H9 (cell line): ENCODE measurements around the gene SLC12A9. TPM values are rescaled to one million over a fixed set of nuclear protein-coding genes. Genes with fewer than 3 reads are reported as not detected.

Experiments used
- DNase-seq: peaks from one replicate; pipeline ENCODE4 v3.0.0-alpha.2; 2017
- H2AFZ ChIP-seq: one replicate; pipeline ENCODE4 v1.6.1; 2013; ENCODE audit warnings: mild to moderate bottlenecking, low read length, control low read depth, moderate library complexity
- H2AK5ac ChIP-seq: 2 replicates; pipeline ENCODE4 v1.6.1; 2013; ENCODE audit warnings: low read length, control low read depth, mixed read lengths; ENCODE audit not compliant: insufficient read length
- H2BK120ac ChIP-seq: one replicate; pipeline ENCODE4 v1.6.1; 2013; ENCODE audit warnings: low read depth, mild to moderate bottlenecking, low read length, control low read depth, inconsistent platforms; ENCODE audit not compliant: poor library complexity, severe bottlenecking
- H2BK12ac ChIP-seq: 2 replicates; pipeline ENCODE4 v1.6.1; 2013; ENCODE audit warnings: low read length, control low read depth, mixed read lengths, low read depth; ENCODE audit not compliant: insufficient read length
- H2BK15ac ChIP-seq: 2 replicates; pipeline ENCODE4 v1.6.1; 2013; ENCODE audit warnings: low read depth, low read length, control low read depth
- H2BK20ac ChIP-seq: one replicate; pipeline ENCODE4 v1.6.1; 2013; ENCODE audit warnings: low read depth, mild to moderate bottlenecking, low read length, control low read depth, inconsistent platforms; ENCODE audit not compliant: poor library complexity, severe bottlenecking
- H2BK5ac ChIP-seq: 2 replicates; pipeline ENCODE4 v1.6.1; 2013; ENCODE audit warnings: low read length, control low read depth, mixed read lengths; ENCODE audit not compliant: insufficient read length
- H3K14ac ChIP-seq: 2 replicates; pipeline ENCODE4 v1.6.1; 2013; ENCODE audit warnings: low read length, control low read depth; ENCODE audit not compliant: insufficient read depth
- H3K18ac ChIP-seq: 2 replicates; pipeline ENCODE4 v1.6.1; 2013; ENCODE audit warnings: low read depth, mild to moderate bottlenecking, mixed read lengths, low read length, control low read depth; ENCODE audit not compliant: insufficient read length
- H3K23ac ChIP-seq: 2 replicates; pipeline ENCODE4 v1.6.1; 2013; ENCODE audit warnings: low read length, control low read depth, mixed read lengths, low read depth; ENCODE audit not compliant: insufficient read length
- H3K23me2 ChIP-seq: 2 replicates; pipeline ENCODE4 v1.6.1; 2013; ENCODE audit warnings: low read depth, mild to moderate bottlenecking, mixed read lengths, low read length, control low read depth; ENCODE audit not compliant: insufficient read length, poor library complexity, severe bottlenecking
- H3K27ac ChIP-seq: 2 replicates; pipeline ENCODE4 v1.5.1; 2013; ENCODE audit warnings: low read length, control low read depth, mixed read lengths, low read depth; ENCODE audit not compliant: insufficient read length
- H3K27me3 ChIP-seq: 2 replicates; pipeline ENCODE4 v1.6.1; 2013; ENCODE audit warnings: low read length, control low read depth, inconsistent platforms; ENCODE audit not compliant: insufficient read depth
- H3K4ac ChIP-seq: 2 replicates; pipeline ENCODE4 v1.6.1; 2013; ENCODE audit warnings: low read depth, mild to moderate bottlenecking, control low read depth, inconsistent platforms, low read length, moderate library complexity
- H3K4me1 ChIP-seq: 2 replicates; pipeline ENCODE4 v1.6.1; 2013; ENCODE audit warnings: low read length, control low read depth, inconsistent platforms; ENCODE audit not compliant: insufficient read depth
- H3K4me2 ChIP-seq: 2 replicates; pipeline ENCODE4 v1.6.1; 2013; ENCODE audit warnings: low read length, control low read depth, mixed read lengths; ENCODE audit not compliant: insufficient read length, insufficient read depth
- H3K56ac ChIP-seq: 2 replicates; pipeline ENCODE4 v1.6.1; 2013; ENCODE audit warnings: low read depth, mild to moderate bottlenecking, mixed read lengths, low read length, control low read depth; ENCODE audit not compliant: insufficient read length
- H3K79me1 ChIP-seq: 2 replicates; pipeline ENCODE4 v1.6.1; 2013; ENCODE audit warnings: low read depth, mild to moderate bottlenecking, moderate library complexity, low read length, control low read depth, inconsistent platforms; ENCODE audit not compliant: insufficient read depth, poor library complexity, severe bottlenecking
- H3K79me2 ChIP-seq: 2 replicates; pipeline ENCODE4 v1.6.1; 2013; ENCODE audit warnings: low read length, control low read depth, inconsistent platforms; ENCODE audit not compliant: insufficient read depth
- H3K9ac ChIP-seq: 2 replicates; pipeline ENCODE4 v1.6.1; 2013; ENCODE audit warnings: low read length, control low read depth, mixed read lengths; ENCODE audit not compliant: insufficient read length; ENCODE audit errors: extremely low read depth
- H3K9me3 ChIP-seq: one replicate; pipeline ENCODE4 v1.6.1; 2013; ENCODE audit warnings: low read depth, low read length, inconsistent platforms; ENCODE audit not compliant: control insufficient read depth
- H3T11ph ChIP-seq: one replicate; pipeline ENCODE4 v1.6.1; 2013; ENCODE audit warnings: mild to moderate bottlenecking, low read length, control low read depth, inconsistent platforms
- H4K20me1 ChIP-seq: one replicate; pipeline ENCODE4 v1.6.1; 2013; ENCODE audit not compliant: control insufficient read depth, insufficient read length, insufficient read depth
- H4K5ac ChIP-seq: 2 replicates; pipeline ENCODE4 v1.6.1; 2013; ENCODE audit warnings: low read depth, mild to moderate bottlenecking, mixed read lengths, low read length, control low read depth; ENCODE audit not compliant: insufficient read length
- H4K8ac ChIP-seq: replicated peaks from 2 replicates; pipeline ENCODE4 v1.6.1; 2013; ENCODE audit warnings: low read length, control low read depth, mixed read lengths, low read depth; ENCODE audit not compliant: insufficient read length
- H4K91ac ChIP-seq: 2 replicates; pipeline ENCODE4 v1.6.1; 2013; ENCODE audit warnings: low read depth, mild to moderate bottlenecking, moderate library complexity, mixed read lengths, low read length, control low read depth; ENCODE audit not compliant: insufficient read length
- H3K27ac Mint-ChIP-seq, 3 experiments: 2 replicates in 2 of 3; 3 replicates in 1 of 3; pipeline ENCODE4 v1.8.0; 2020 to 2021; ENCODE audit warnings: mixed read lengths in 3 of 3, mild to moderate bottlenecking in 1 of 3, moderate library complexity in 1 of 3
- H3K27me3 Mint-ChIP-seq: 2 replicates; pipeline ENCODE4 v1.8.0; 2021; ENCODE audit warnings: low read depth, mild to moderate bottlenecking, moderate library complexity, mixed read lengths
- H3K36me3 Mint-ChIP-seq, 3 experiments: 2 replicates in 2 of 3; 3 replicates in 1 of 3; pipeline ENCODE4 v1.8.0; 2020 to 2021; ENCODE audit warnings: low read depth in 3 of 3, mixed read lengths in 3 of 3; ENCODE audit not compliant: insufficient read depth in 1 of 3
- H3K4me1 Mint-ChIP-seq, 2 experiments: 2 replicates each; pipeline ENCODE4 v1.8.0; 2020; ENCODE audit warnings: mixed read lengths in 2 of 2
- H3K4me3 Mint-ChIP-seq, 2 experiments: 2 replicates in 1 of 2; 3 replicates in 1 of 2; pipeline ENCODE4 v1.8.0; 2020 to 2021; ENCODE audit warnings: mild to moderate bottlenecking in 2 of 2, mixed read lengths in 2 of 2, moderate library complexity in 1 of 2
- H3K9me3 Mint-ChIP-seq, 2 experiments: 2 replicates in 1 of 2; 3 replicates in 1 of 2; pipeline ENCODE4 v1.8.0; 2020; ENCODE audit warnings: mild to moderate bottlenecking in 2 of 2, mixed read lengths in 2 of 2, moderate library complexity in 1 of 2
- WGBS: extraction: QIAGEN DNeasy Blood & Tissue Kit; methylation state at CpG from one replicate; pipeline ENCODE4 v1.1.7; 2013; ENCODE audit warnings: missing lambda C conversion rate, low lambda C conversion rate, mixed read lengths; ENCODE audit not compliant: insufficient read length; ENCODE audit errors: extremely low coverage; 5-methylcytosine and 5-hydroxymethylcytosine counted together
- total RNA-seq: library from RNA; stranded (reverse); gene quantifications from 2 replicates; pipeline ENCODE4 v1.2.1, GENCODE V29; 2021
- TF ChIP-seq, protein P1 (sequence below): fragments of 200-600 bp; sonication (generic); conservative IDR thresholded peaks from 3 replicates; pipeline ENCODE4 v1.8.0; 2021; ENCODE audit warnings: antibody characterized with exemption, mild to moderate bottlenecking

The SLC12A9 gene
- total RNA-seq, 1 experiment from 2014 or later: 43.0 TPM

DNA sequence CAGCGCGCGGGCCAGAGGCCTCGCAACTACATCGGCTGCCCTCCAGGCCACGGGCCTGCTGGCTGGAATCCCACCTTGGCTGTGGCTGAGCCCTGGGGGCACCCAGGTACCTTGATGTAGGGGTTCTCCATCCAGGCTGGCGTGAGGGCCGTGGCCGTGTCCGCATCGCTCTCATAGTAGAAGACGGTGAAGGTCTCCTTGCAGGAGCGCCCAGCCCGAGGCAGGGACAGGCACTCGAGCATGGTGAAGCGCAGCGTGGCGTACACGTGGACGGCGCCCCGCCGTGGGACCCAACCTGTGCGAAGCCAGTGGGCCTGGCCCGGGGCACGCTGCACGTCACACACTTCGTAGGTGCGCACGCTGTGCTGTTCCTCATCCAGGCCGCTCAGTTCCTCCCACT lies 29.0 kb upstream of the SLC12A9 start:
- Histone ChIP-seq H3K4ac (no peak overlapping the region), H2BK120ac (no peak overlapping the region), H2AK5ac (no peak overlapping the region), H4K91ac (no peak overlapping the region), H3K9ac (no peak overlapping the region), H2AFZ (no peak overlapping the region), H3K4me1 (peaks cover 7% of the 10 kb centered on the region; the same call in 1 of the 2 replicates), H3K4me2 (no peak overlapping the region), H3K14ac (no peak overlapping the region), H3K56ac (no peak overlapping the region), H4K20me1 (no peaks in the 10 kb centered on the region), H3T11ph (no peak overlapping the region), H3K79me1 (peaks cover 21% of the 10 kb centered on the region), H3K27ac (no peak overlapping the region), H2BK5ac (no peak overlapping the region), H4K5ac (no peak overlapping the region), H2BK15ac (no peak overlapping the region), H2BK20ac (no peak overlapping the region), H2BK12ac (no peak overlapping the region), H3K18ac (no peak overlapping the region), H3K23me2 (peaks cover 16% of the 10 kb centered on the region), H3K23ac (no peak overlapping the region), H3K79me2 (peaks cover 15% of the 10 kb centered on the region), H3K9me3 (no peaks in the 10 kb centered on the region), H3K27me3 (no peaks in the 10 kb centered on the region), H4K8ac (no peak overlapping the region)
- Mint-ChIP-seq H3K4me1 (peaks cover 19 to 27% of the 10 kb centered on the region in 2 experiments), H3K36me3 (peaks cover 48 to 74% (median 73%) of the 10 kb centered on the region in 3 experiments; a peak in 6 of 7 replicates), H3K4me3 (0 out of 5 replicates have a peak overlapping the region, but pooled peaks of 1 of the 2 experiments have one; percentile 48), H3K9me3 (peaks cover 0 to 2% of the 10 kb centered on the region in 2 experiments; a peak in 2 of 5 replicates), H3K27me3 (no peaks in the 10 kb centered on the region; the same call in none of the 2 replicates), H3K27ac (no peak overlapping the region)
- no peak for DNase-seq
- WGBS: no CpG with 5 or more reads among the region's 31 CpGs
- TF ChIP-seq, protein P1, sequence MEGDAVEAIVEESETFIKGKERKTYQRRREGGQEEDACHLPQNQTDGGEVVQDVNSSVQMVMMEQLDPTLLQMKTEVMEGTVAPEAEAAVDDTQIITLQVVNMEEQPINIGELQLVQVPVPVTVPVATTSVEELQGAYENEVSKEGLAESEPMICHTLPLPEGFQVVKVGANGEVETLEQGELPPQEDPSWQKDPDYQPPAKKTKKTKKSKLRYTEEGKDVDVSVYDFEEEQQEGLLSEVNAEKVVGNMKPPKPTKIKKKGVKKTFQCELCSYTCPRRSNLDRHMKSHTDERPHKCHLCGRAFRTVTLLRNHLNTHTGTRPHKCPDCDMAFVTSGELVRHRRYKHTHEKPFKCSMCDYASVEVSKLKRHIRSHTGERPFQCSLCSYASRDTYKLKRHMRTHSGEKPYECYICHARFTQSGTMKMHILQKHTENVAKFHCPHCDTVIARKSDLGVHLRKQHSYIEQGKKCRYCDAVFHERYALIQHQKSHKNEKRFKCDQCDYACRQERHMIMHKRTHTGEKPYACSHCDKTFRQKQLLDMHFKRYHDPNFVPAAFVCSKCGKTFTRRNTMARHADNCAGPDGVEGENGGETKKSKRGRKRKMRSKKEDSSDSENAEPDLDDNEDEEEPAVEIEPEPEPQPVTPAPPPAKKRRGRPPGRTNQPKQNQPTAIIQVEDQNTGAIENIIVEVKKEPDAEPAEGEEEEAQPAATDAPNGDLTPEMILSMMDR: no peak
